K562 (cell line): Measurements from ENCODE around the gene MERTK. TPM values are rescaled to one million over a fixed set of nuclear protein-coding genes. Genes with fewer than 3 reads are reported as not detected.

Experiments
- ATAC-seq: fragments of 200-7000 bp; cut with Tn5 transposase; 3 replicates; pipeline ENCODE4 v1.9.1; 2020; ENCODE audit warnings: moderate library complexity
- BruUV-seq: library from RNA; stranded (reverse); fragments of 400-500 nt; replicated peaks from 2 replicates; lab custom pipeline; 2021; lab: Mats Ljungman, UMichigan
- CTCF ChIA-PET: fragments of 300-600 bp; formaldehyde crosslinking; extraction: SDS; loops from one replicate; lab custom pipeline; 2021; ENCODE audit warnings: low intra/inter-chr PET ratio; lab: Yijun Ruan, JAX
- POLR2A ChIA-PET: fragments of 300-600, 350-650 bp; sonication (Branson Sonifier 250); formaldehyde crosslinking; extraction: SDS; loops from one replicate; lab custom pipeline; 2021; ENCODE audit warnings: antibody characterized with exemption, inconsistent platforms; lab: Yijun Ruan, JAX
- DNase-seq, 4 experiments: peaks; one replicate each; pipeline versions ENCODE4 v3.0.0 to v3.0.0-alpha.2; 2011 to 2018; ENCODE audit warnings: low spot score in 3 of 4, mixed read lengths in 3 of 4; ENCODE audit errors: extremely low read depth in 1 of 4
- FAIRE-seq: peaks from 2 replicates; lab custom pipeline; 2011; peaks lifted over from hg19 to GRCh38; lab: Jason Lieb, UNC
- H2AFZ ChIP-seq: 2 replicates; pipeline ENCODE4 v1.6.0; 2011; ENCODE audit warnings: low read depth, low read length, control low read depth, inconsistent platforms
- H3K27ac ChIP-seq: fragments of 200-600 bp; 3 replicates; pipeline ENCODE4 v1.8.0; 2011; ENCODE audit warnings: low read depth, mild to moderate bottlenecking, control low read depth, inconsistent platforms, low read length, moderate library complexity, mixed read lengths; ENCODE audit errors: extremely low read depth
- H3K27me3 ChIP-seq, 2 experiments: fragments of 300-600 bp in 1 of 2; 2 replicates in 1 of 2; 3 replicates in 1 of 2; pipeline versions ENCODE4 v1.6.0 to v1.8.0; 2011; ENCODE audit warnings: inconsistent platforms in 2 of 2, low read length in 2 of 2, mild to moderate bottlenecking in 1 of 2, mixed read lengths in 1 of 2, moderate library complexity in 1 of 2; ENCODE audit not compliant: control insufficient read depth in 2 of 2, insufficient read depth in 2 of 2
- H3K36me3 ChIP-seq: fragments of 300-600 bp; 3 replicates; pipeline ENCODE4 v1.8.0; 2011; ENCODE audit warnings: mild to moderate bottlenecking, low read length, inconsistent platforms; ENCODE audit not compliant: control insufficient read depth, insufficient read depth
- H3K4me1 ChIP-seq, 2 experiments: fragments of 200-600 bp in 1 of 2; replicated peaks in 1 of 2; 2 replicates in 1 of 2; 3 replicates in 1 of 2; pipeline versions ENCODE4 v1.5.1 to v1.8.0; 2011; ENCODE audit warnings: inconsistent platforms in 2 of 2, low read length in 2 of 2, mild to moderate bottlenecking in 1 of 2, mixed read lengths in 1 of 2, moderate library complexity in 1 of 2; ENCODE audit not compliant: control insufficient read depth in 2 of 2, insufficient read depth in 2 of 2
- H3K4me2 ChIP-seq: 2 replicates; pipeline ENCODE4 v1.6.1; 2011; ENCODE audit warnings: low read length, control low read depth, inconsistent platforms, mixed read lengths; ENCODE audit not compliant: insufficient read depth
- H3K4me3 ChIP-seq: fragments of 200-600 bp; sonication (generic), shearing (Covaris generic); 2 replicates; pipeline ENCODE4 v1.5.1; 2016; ENCODE audit warnings: control low read depth, inconsistent platforms
- H3K79me2 ChIP-seq: fragments of 200-600 bp; 3 replicates; pipeline ENCODE4 v1.8.0; 2011; ENCODE audit warnings: low read length, inconsistent platforms; ENCODE audit not compliant: control insufficient read depth, insufficient read depth
- H3K9ac ChIP-seq, 2 experiments: 2 replicates each; pipeline versions ENCODE4 v1.6.0 to v1.6.1; 2011; ENCODE audit warnings: low read depth in 2 of 2, low read length in 2 of 2, control low read depth in 1 of 2, inconsistent platforms in 1 of 2, mild to moderate bottlenecking in 1 of 2, mixed read lengths in 1 of 2; ENCODE audit not compliant: insufficient read depth in 1 of 2
- H3K9me1 ChIP-seq: one replicate; pipeline ENCODE4 v1.6.0; 2011; ENCODE audit warnings: inconsistent platforms, mild to moderate bottlenecking, low read length, moderate library complexity; ENCODE audit not compliant: control insufficient read depth, insufficient read depth
- H3K9me3 ChIP-seq: replicated peaks from 2 replicates; pipeline ENCODE4 v1.5.1; 2011; ENCODE audit warnings: low read depth, low read length, inconsistent platforms; ENCODE audit not compliant: control insufficient read depth, insufficient read depth
- H4K20me1 ChIP-seq: replicated peaks from 2 replicates; pipeline ENCODE4 v1.6.1; 2011; ENCODE audit warnings: low read length, inconsistent platforms, mixed read lengths; ENCODE audit not compliant: control insufficient read depth, insufficient read depth
- IRF2 ChIP-seq: sonication (generic); formaldehyde crosslinking; IDR thresholded peaks from 2 replicates; pipeline ENCODE4 v1.8.1; 2022; ENCODE audit warnings: mild to moderate bottlenecking, missing genetic modification reagents
- KLF13 ChIP-seq: fragments of 450-650 bp; IDR thresholded peaks from 2 replicates; pipeline ENCODE4 v1.6.1; 2016; ENCODE audit warnings: missing genetic modification characterization, low read depth, mild to moderate bottlenecking, missing compliant biosample characterization, moderate library complexity, borderline replicate concordance
- RFX5 ChIP-seq: IDR thresholded peaks from 2 replicates; pipeline ENCODE4 v1.6.1; 2011; ENCODE audit warnings: low read depth, mild to moderate bottlenecking, improper control_type of control experiment, low read length
- RUNX1 ChIP-seq: sonication (generic); IDR thresholded peaks from 2 replicates; pipeline ENCODE4 v1.6.1; 2016; ENCODE audit warnings: antibody characterized with exemption, low read depth
- TAF9B ChIP-seq: fragments of 450-650 bp; IDR thresholded peaks from 2 replicates; pipeline ENCODE4 v1.6.1; 2018; ENCODE audit warnings: mild to moderate bottlenecking; ENCODE audit not compliant: partially characterized antibody
- ZNF589 ChIP-seq: fragments of 200-800 bp; sonication (Bioruptor generic); IDR thresholded peaks from 2 replicates; pipeline ENCODE4 v1.6.1; 2016; ENCODE audit warnings: low read depth, missing genetic modification characterization, missing compliant biosample characterization
- ZNF740 ChIP-seq, 3 experiments: fragments of 200-800 bp in 1 of 3; sonication (Bioruptor generic) in 1 of 3; sonication (generic) in 1 of 3; formaldehyde crosslinking in 1 of 3; IDR thresholded peaks; 2 replicates each; pipeline versions ENCODE4 v1.6.1 to v1.8.0; 2016 to 2022; ENCODE audit warnings: mild to moderate bottlenecking in 2 of 3, missing compliant biosample characterization in 2 of 3, missing genetic modification characterization in 2 of 3, missing genetic modification reagents in 1 of 3
- WGBS: fragments of 100-300 bp; shearing (Covaris generic); methylation state at CpG from one replicate; pipeline ENCODE4 v1.1.6; 2016; ENCODE audit warnings: low coverage, mixed read lengths; ENCODE audit not compliant: insufficient coverage; ENCODE audit errors: missing lambda C conversion rate; 5-methylcytosine and 5-hydroxymethylcytosine counted together
- in situ Hi-C: fragments of 300-500 bp; cut with MboI; formaldehyde crosslinking; loops from 4 replicates; pipeline ENCODE4 v1.15.0; 2018; ENCODE audit warnings: inconsistent platforms, mixed read lengths
- intact Hi-C: fragments of 100-400 bp; cut with micrococcal nuclease; formaldehyde crosslinking; loops from 2 replicates; pipeline ENCODE4 v1.14.2; 2022
- polyA plus RNA-seq, 8 experiments: library from polyadenylated mRNA; depleted of rRNA in 4 of 8; stranded (reverse) in 5 of 8; unstranded in 3 of 8; fragments of >200 nt; fragmentation: Nextera tagmentation in 2 of 8; fragmentation: Illumina TruSeq in 1 of 8; extraction: Ambion mirVana in 2 of 8; extraction: Trizol in 1 of 8; gene quantifications; 2 replicates each; pipeline versions ENCODE4 v1.2.1 to v1.2.3, GENCODE V29; 2011 to 2014; ENCODE audit warnings: inconsistent platforms in 1 of 8, missing spikeins in 1 of 8
- total RNA-seq, 7 experiments: library from RNA; depleted of rRNA in 6 of 7; stranded (reverse); fragments of >200 nt in 6 of 7; fragmentation: Illumina TruSeq in 2 of 7; extraction: Trizol in 2 of 7; gene quantifications; 2 replicates each; pipeline versions ENCODE4 v1.2.1 to v1.2.3, GENCODE V29; 2011 to 2021; ENCODE audit warnings: low replicate concordance in 1 of 7

MERTK gene
- total and polyA plus RNA-seq, 9 of the 15 experiments (the other 6 are each of a cell fraction or from before 2014, with no cell fraction given), result 0.23 to 1.6 (median 0.74) TPM

- ATAC-seq (no peak), DNase-seq (no peak), FAIRE-seq (peak; percentile 6)
- TF ChIP-seq ZNF589 (CRISPR knock-in tag), result no peak
- TF ChIP-seq ZNF740 (CRISPR knock-in tag; IDR thresholded peaks at IDR 0.05), result no peak
- no peak for TF ChIP-seq ZNF740 (tag; IDR thresholded peaks at IDR 0.05)
- TF ChIP-seq RFX5, result no peak
- no peak for TF ChIP-seq RUNX1
- no peak for TF ChIP-seq IRF2 (CRISPR knock-in tag)
- TF ChIP-seq TAF9B, result no peak
- no peak for TF ChIP-seq KLF13 (tag)
- H3K9ac ChIP-seq, result no peak overlapping the region
- no TSS peak for BruUV-seq
- no peaks in the 10 kb centered on the region for H4K20me1 ChIP-seq
- H3K4me3 ChIP-seq, result no peak overlapping the region
- peaks cover 0 to 7% of the 10 kb centered on the region in 2 experiments; a peak in 1 of 5 replicates for H3K27me3 ChIP-seq
- CTCF ChIA-PET, result no interaction called here
- no peaks in the 10 kb centered on the region for H3K79me2 ChIP-seq
- intact Hi-C loops, result no loop called here
- in situ Hi-C loops, result no loop called here
- 32% methylated on average over 7 of the region's 7 CpGs for WGBS
- H3K36me3 ChIP-seq, result no peaks in the 10 kb centered on the region
- H3K4me2 ChIP-seq, result no peak overlapping the region
- POLR2A ChIA-PET, result no interaction called here
- H3K27ac ChIP-seq, result no peak overlapping the region
- no peak overlapping the region for H2AFZ ChIP-seq
- no peaks in the 10 kb centered on the region for H3K9me1 ChIP-seq
- peaks cover 0 to 11% of the 10 kb centered on the region in 2 experiments; a peak in 3 of 5 replicates for H3K4me1 ChIP-seq
- no peaks in the 10 kb centered on the region for H3K9me3 ChIP-seq
These were observed 92.4 kb downstream of the MERTK start for GRCh38 chr2:111990856-111991255.
